Heart left ventricle (tissue), 16 donors: ENCODE results near the gene ATP9A. TPM values are rescaled to one million over a fixed set of nuclear protein-coding genes. Genes with fewer than 3 reads are reported as not detected.
A peak's percentile ranks its signal among the peaks of the same experiment; 100 is the strongest.

Source experiments
- ATAC-seq, 4 donors: fragments of 200-7000 bp; cut with Tn5 transposase; one replicate each; pipeline ENCODE4 v1.9.1; 2020 to 2022; ENCODE audit warnings: moderate library complexity in 4 of 4, mild to moderate bottlenecking in 3 of 4, moderate number of reproducible peaks in 1 of 4
- DNase-seq, 5 donors: peaks; one replicate each; pipeline ENCODE4 v3.0.0-alpha.2; 2020
- H3K27ac ChIP-seq, 12 donors: fragments of 200-600 bp; sonication (generic) in 4 of 12; one replicate each; pipeline versions ENCODE4 v1.5.0 to v1.8.0; 2016 to 2022; ENCODE audit warnings: mild to moderate bottlenecking in 2 of 12
- H3K27me3 ChIP-seq, 9 donors: fragments of 200-600 bp; sonication (generic) in 2 of 9; one replicate each; pipeline versions ENCODE4 v1.5.1 to v1.8.0; 2016 to 2022; ENCODE audit warnings: mild to moderate bottlenecking in 3 of 9
- H3K36me3 ChIP-seq, 9 donors: fragments of 200-600 bp; sonication (generic) in 2 of 9; one replicate each; pipeline versions ENCODE4 v1.5.0 to v1.8.0; 2018 to 2022; ENCODE audit warnings: mild to moderate bottlenecking in 2 of 9
- H3K4me1 ChIP-seq, 12 donors: fragments of 200-600 bp; sonication (generic) in 4 of 12; one replicate each; pipeline versions ENCODE4 v1.5.0 to v1.8.0; 2016 to 2022; ENCODE audit warnings: mild to moderate bottlenecking in 3 of 12
- H3K4me3 ChIP-seq, 12 donors: fragments of 200-600 bp; sonication (generic) in 4 of 12; one replicate each; pipeline versions ENCODE4 v1.5.0 to v1.8.0; 2017 to 2022; ENCODE audit warnings: mild to moderate bottlenecking in 9 of 12, moderate library complexity in 4 of 12
- H3K9me3 ChIP-seq, 12 donors: fragments of 200-600 bp; sonication (generic) in 4 of 12; one replicate each; pipeline versions ENCODE4 v1.5.0 to v1.8.0; 2016 to 2022; ENCODE audit warnings: mild to moderate bottlenecking in 1 of 12
- POLR2A ChIP-seq, 2 donors: fragments of 450-650 bp; IDR thresholded peaks; one replicate each; pipeline ENCODE4 v1.6.1; 2017; ENCODE audit warnings: antibody characterized with exemption in 2 of 2, mild to moderate bottlenecking in 2 of 2, moderate library complexity in 2 of 2
- WGBS, 4 donors: extraction: QIAGEN DNeasy Blood & Tissue Kit in 2 of 4; methylation state at CpG; one replicate each; pipeline versions ENCODE4 v1.1.5 to v1.1.7; 2013 to 2018; 5-methylcytosine and 5-hydroxymethylcytosine counted together
- intact Hi-C, 10 donors: fragments of 100-400 bp; cut with DNase I; formaldehyde crosslinking; loops; one replicate each; pipeline versions ENCODE4 v1.11.1 to v1.14.2; 2022
- polyA plus RNA-seq, 2 donors: library from polyadenylated mRNA; stranded (reverse); fragments of 200-250 nt; gene quantifications; one replicate each; pipeline ENCODE4 v1.2.3, GENCODE V29; 2013
- total RNA-seq, 9 donors: library from RNA; depleted of rRNA in 2 of 9; stranded (reverse); fragments of >200 nt in 2 of 9; fragmentation: NEBNext Ultra II Directional in 3 of 9; extraction: Animal tissue kit (Norgen Biotek cat#: 25700) in 3 of 9; gene quantifications; one replicate each; pipeline versions ENCODE4 v1.1.0 to v1.2.4, GENCODE V29; 2016 to 2023
- TF ChIP-seq, protein P1 (sequence below), 12 donors: fragments of 200-600 bp; sonication (generic) in 4 of 12; IDR thresholded peaks; one replicate each; pipeline versions ENCODE4 v1.5.0 to v1.8.0; 2018 to 2022; ENCODE audit warnings: antibody characterized with exemption in 12 of 12, mild to moderate bottlenecking in 5 of 12
- donor health status: ischemic (EF 13 %, LVEDD 7.1; RV severe dilation, severe dysfunction).
- donor health status: healthy with polysubstance abuse.
- donor health status: DM: no; HTN: yes; CAD: no.
- donor health status: DM: no; HTN: no; CAD: no.
- donor health status: ischemic (EF 25% LVEDD 6.9; RV normal size, moderate dysfunction).
- donor health status: ischemic (EF 25% LVEDD 5.7; RV mildly dilated, moderate dysfunction).
- donor health status: healthy.
- donor health status: DM: yes; HTN: yes; CAD: no.
- donor health status: ischemic (EF 35%, LVEDD 5.7; RV mildly dilated, moderate dysfunction).
- donor health status: nonischemic (EF 11% LVEDD 7.7; RV severe dilation, severe dysfunction).
- donor health status: DM: yes; HTN: yes; CAD: no.
- donor health status: PGD.
- donor health status: ischemic (EF 29% LVEDD 5.4; RV normal size, mild dysfunction).
- donor health status: nonischemic (EF 23%, LVEDD 6.1; RV moderate dilation, normal function).

Gene ATP9A
- total and polyA plus RNA-seq, 11 donors, result 4.4 to 36.4 (median 27.6) TPM

DNA sequence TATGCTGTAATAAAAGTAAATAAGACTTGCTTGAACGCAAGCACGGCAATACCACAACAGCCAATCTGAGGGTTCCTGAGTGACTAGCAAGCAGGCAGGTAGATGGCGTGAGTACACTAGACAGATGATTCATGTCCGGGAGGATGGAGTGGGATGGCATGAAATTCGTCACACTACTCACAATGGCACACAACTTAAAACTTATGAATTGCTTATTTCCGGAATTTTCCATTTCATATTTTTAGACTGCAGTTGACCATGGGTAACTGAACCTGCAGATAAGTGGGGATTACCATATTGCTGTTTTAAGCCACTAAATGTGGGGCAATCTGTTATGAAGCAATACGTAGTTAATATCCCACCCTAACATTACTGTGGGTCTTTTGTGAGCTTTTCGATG is 132.1 kb downstream of the ATP9A start:
- peaks cover 0 to 17% (median 0%) of the 10 kb centered on the region in 9 donors for H3K36me3 ChIP-seq
- H3K27me3 ChIP-seq, result no peaks in the 10 kb centered on the region
- no peak for DNase-seq
- TF ChIP-seq POLR2A (IDR thresholded peaks at IDR 0.05), result no peak
- TF ChIP-seq, protein P1, sequence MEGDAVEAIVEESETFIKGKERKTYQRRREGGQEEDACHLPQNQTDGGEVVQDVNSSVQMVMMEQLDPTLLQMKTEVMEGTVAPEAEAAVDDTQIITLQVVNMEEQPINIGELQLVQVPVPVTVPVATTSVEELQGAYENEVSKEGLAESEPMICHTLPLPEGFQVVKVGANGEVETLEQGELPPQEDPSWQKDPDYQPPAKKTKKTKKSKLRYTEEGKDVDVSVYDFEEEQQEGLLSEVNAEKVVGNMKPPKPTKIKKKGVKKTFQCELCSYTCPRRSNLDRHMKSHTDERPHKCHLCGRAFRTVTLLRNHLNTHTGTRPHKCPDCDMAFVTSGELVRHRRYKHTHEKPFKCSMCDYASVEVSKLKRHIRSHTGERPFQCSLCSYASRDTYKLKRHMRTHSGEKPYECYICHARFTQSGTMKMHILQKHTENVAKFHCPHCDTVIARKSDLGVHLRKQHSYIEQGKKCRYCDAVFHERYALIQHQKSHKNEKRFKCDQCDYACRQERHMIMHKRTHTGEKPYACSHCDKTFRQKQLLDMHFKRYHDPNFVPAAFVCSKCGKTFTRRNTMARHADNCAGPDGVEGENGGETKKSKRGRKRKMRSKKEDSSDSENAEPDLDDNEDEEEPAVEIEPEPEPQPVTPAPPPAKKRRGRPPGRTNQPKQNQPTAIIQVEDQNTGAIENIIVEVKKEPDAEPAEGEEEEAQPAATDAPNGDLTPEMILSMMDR (IDR thresholded peaks at IDR 0.05), result no peak
- H3K9me3 ChIP-seq, result no peaks in the 10 kb centered on the region
- 90 to 96% (median 94%) methylated on average over 8 of the region's 8 CpGs for WGBS, 4 donors
- peaks cover 0 to 28% (median 13%) of the 10 kb centered on the region in 12 donors for H3K4me1 ChIP-seq
- no peak overlapping the region for H3K4me3 ChIP-seq
- no peak overlapping the region for H3K27ac ChIP-seq
- ATAC-seq, result no peak
- intact Hi-C loops, result loop anchor here in 6 of 10 donors (5.0 to 10.0 kb wide), 5 partner anchors 129 to 516 kb away; partner anchors contain the start of gene ATP9A (in 1 of the 6)

DNA sequence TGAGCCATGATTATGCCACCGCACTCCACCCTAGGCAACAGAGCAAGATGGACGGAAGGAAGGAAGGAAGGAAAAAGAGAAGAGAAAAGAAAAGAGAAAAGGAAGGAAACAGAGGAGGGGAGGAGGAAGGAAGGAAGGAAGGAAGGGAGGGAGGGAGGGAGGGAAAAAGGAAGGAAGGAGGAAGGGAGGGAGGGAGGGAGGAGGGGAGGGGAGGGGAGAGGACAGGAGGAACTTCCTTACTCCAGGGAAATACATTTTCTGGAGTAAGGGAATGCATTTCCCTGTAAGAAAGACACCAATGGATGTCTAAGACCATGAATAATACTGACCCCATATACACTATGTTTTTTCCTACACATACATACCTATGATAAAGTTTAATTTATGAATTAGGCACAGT is 132.5 kb downstream of the ATP9A start:
- 94 to 98% (median 96%) methylated on average over 2 of the region's 2 CpGs for WGBS, 4 donors
- no peak for ATAC-seq

DNA sequence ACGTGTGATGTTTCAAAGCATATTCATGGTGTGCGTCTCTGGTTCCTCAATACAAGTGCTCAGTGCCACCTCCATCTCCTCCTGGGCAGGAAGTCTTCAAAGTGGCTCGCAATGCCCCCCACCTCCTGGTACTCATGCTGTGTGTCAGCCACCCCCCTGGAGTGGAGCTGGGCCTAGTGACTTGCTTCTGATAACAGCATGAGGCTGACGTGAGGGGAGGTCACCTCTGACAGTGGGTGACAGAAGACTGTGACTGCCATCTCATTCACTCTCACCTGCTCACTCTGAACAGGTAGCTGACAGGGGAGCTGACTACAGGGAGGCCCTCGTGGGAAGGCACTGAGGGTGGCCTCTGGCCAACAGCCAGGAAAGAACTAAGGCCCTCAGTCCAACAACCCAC is 133.3 kb downstream of the ATP9A start:
- H3K27me3 ChIP-seq, result no peaks in the 10 kb centered on the region
- ATAC-seq (no peak), DNase-seq (no peak)
- 78 to 85% (median 80%) methylated on average over 4 to 5 of the region's 5 CpGs for WGBS, 4 donors
- peaks cover 0 to 17% (median 0%) of the 10 kb centered on the region in 9 donors for H3K36me3 ChIP-seq
- no peaks in the 10 kb centered on the region for H3K9me3 ChIP-seq
- no peak overlapping the region for H3K27ac ChIP-seq
- intact Hi-C loops, result loop anchor here in 6 of 10 donors (5.0 to 10.0 kb wide), 5 partner anchors 130 to 517 kb away; partner anchors contain the start of gene ATP9A (in 1 of the 6)
- H3K4me3 ChIP-seq, result no peak overlapping the region
- H3K4me1 ChIP-seq, result peaks cover 3 to 40% (median 25%) of the 10 kb centered on the region in 12 donors
- TF ChIP-seq, protein P1 (IDR thresholded peaks at IDR 0.05), result no peak
- no peak for TF ChIP-seq POLR2A (IDR thresholded peaks at IDR 0.05)

More for the DNA sequence above, 132.5 kb downstream of the ATP9A start:
- H3K27me3 ChIP-seq, result no peaks in the 10 kb centered on the region
- peaks cover 0 to 32% (median 18%) of the 10 kb centered on the region in 12 donors for H3K4me1 ChIP-seq
- intact Hi-C loops, result loop anchor here in 6 of 10 donors (5.0 to 10.0 kb wide), 5 partner anchors 129 to 517 kb away; partner anchors contain the start of gene ATP9A (in 1 of the 6)
- no peaks in the 10 kb centered on the region for H3K9me3 ChIP-seq
- TF ChIP-seq, protein P1 (IDR thresholded peaks at IDR 0.05), result no peak
- TF ChIP-seq POLR2A (IDR thresholded peaks at IDR 0.05), result no peak
- no peak overlapping the region for H3K4me3 ChIP-seq
- H3K27ac ChIP-seq, result no peak overlapping the region
- no peak for DNase-seq
- H3K36me3 ChIP-seq, result peaks cover 0 to 17% (median 0%) of the 10 kb centered on the region in 9 donors

DNA sequence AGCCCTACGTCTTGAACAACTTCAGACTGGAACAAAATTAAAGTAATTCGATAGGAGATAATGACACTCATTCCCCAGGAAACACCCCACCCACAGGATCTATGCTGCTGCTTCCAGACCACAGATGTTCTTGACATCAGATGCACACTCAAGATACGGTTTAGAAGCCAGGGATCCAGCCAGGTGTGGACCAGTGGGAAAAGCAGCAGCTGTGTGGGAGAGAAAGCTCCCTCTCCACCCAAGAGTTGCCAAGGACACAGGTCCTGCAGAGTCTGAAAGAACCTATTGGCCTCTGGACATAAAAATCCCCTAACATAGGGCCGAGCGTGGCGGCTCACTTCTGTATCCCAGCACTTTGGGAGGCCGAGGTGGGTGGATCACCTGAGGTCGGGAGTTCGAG is 133.9 kb downstream of the ATP9A start:
- intact Hi-C loops, result loop anchor here in 5 of 10 donors (10.0 kb wide), 2 partner anchors 131 to 331 kb away; partner anchors contain the start of gene ATP9A (in 1 of the 5)
- WGBS, 4 donors, result 69 to 78% (median 75%) methylated on average over 9 of the region's 9 CpGs
- ATAC-seq (peak in 1 of 4 donors; percentile 22), DNase-seq (no peak)
- Histone ChIP-seq H3K27me3 (no peaks in the 10 kb centered on the region), H3K4me3 (no peak overlapping the region), H3K27ac (peak overlapping the region in 5 of 12 donors; percentile 4 to 43 (median 19)), H3K9me3 (no peaks in the 10 kb centered on the region), H3K36me3 (peaks cover 0 to 17% (median 0%) of the 10 kb centered on the region in 9 donors), H3K4me1 (peaks cover 3 to 44% (median 29%) of the 10 kb centered on the region in 12 donors)
- no peak for TF ChIP-seq POLR2A (IDR thresholded peaks at IDR 0.05)
- TF ChIP-seq, protein P1 (IDR thresholded peaks at IDR 0.05), result no peak
